Activated CD4-positive, alpha-beta T cell treated with anti-CD3 and anti-CD28 coated beads for 48 hours (primary cell): ENCODE results near the gene TTLL9.
"Not testable (repeated sequence)": the region's sequence is repeated elsewhere in the genome, so short reads cannot be mapped to it uniquely, and the experiment has no call there.

ENCODE experiments used
- DNase-seq: peaks from one replicate; pipeline ENCODE4 v3.0.0-alpha.2; 2020

The TTLL9 gene

DNA sequence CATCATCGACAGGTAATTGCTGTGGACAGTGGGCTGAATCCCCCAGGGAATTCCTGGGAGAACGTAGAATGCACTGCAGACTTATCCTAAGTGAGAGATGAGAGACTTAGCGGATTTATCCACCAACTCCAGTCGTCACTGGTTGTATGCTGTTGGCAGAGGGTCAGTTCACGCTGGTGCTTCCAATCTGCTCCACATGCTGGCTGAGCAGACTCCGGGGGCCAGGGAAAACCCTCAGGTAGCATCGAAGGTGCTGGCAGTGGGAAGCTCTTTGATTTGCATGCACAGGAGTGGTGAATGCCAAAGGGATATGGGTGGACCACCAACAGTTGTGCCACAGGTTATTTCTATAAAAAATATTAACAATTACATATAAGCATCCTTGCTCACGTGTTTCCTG lies 20.2 kb downstream of the TTLL9 start:
- DNase-seq, result no peak

DNA sequence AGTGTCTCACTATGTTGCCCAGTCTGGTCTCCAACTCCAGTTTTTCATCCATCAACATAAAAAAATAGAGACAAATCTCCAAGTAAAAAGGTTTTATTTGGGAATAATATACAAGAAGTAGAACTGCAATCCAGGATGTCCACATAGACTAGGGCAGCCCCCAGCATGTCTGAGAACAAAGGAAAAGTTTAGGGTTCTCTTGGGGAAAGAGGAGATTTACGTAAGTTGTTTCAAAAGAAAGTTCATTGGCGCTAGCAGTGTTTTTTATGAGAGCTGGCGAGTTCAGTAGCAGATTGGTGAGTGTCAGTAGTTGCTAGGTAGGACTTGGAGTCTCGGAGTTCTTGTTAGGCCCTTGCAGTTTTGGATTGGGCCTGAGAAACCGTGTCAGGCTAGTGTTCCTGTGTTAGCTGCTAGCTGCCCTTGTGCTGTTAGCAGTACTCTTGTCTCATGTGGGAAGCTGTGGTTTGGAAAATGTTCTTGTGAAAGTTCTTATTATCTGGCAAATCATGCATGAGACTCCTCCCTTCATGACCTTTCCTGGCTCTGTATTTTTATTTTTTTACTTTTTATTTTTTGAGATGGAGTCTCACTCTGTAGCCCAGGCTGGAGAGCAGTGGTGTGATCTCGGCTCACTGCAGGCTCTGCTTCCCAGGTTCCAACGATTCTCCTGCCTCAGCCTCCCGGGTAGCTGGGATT lies 24.7 kb downstream of the TTLL9 start:
- DNase-seq, result no peak

DNA sequence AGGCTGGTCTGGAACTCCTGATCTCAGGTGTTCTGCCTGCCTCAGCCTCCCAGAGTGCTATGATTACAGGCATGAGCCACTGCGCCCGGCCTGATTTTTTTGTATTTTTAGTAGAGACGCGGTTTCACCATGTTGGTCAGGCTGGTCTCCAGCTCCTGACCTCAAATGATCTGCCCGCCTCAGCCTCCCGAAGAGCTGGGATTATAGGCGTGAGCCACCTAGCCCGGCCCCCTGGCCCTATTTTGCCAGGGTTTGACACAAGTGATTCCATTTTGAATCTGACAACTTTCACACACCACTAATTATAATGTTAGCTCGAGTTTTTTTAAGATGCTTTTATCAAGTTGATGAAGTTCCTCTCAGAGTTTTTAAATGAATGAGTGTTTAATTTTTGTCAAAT lies 25.6 kb downstream of the TTLL9 start:
- DNase-seq, result no peak

DNA sequence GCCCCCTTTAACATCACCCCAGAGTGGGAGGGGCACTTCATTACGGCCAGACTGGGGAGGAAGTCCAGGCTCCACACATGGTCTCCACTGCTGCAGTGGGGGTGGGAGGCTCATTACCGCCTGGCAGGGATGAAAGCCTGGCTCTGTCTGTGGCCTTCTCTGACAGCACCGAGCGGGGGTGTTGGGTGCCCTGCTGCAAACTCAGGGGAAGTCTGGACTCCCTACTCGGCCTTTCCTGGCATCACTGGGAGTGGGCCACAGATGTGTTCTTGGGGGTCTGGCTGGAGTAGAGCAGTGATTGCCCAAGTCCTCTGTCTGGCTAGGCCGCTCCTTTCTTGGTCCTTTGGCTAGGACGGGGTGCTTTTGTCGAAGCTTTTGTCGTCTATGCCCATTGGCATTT lies 27.1 kb downstream of the TTLL9 start:
- no peak for DNase-seq

DNA sequence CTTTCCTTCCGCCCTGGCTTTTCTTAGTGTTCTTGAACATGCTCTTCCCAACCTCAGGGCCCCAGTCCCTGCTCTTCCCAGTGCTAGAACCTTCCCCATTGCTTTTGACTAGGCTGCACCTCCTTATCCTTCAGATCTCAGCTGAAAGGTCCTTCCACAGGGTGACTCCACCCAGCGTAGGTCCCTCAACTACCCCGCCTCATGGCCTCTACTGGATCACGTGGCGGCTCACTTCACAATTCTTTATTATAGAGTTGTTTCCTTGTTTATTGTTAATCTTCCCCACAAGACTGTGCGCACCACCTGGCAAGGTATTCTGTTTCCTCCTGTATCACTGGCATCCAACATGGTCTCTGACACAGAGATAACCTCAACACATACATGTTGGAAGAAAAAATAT lies 31.2 kb downstream of the TTLL9 start:
- DNase-seq, result no peak

DNA sequence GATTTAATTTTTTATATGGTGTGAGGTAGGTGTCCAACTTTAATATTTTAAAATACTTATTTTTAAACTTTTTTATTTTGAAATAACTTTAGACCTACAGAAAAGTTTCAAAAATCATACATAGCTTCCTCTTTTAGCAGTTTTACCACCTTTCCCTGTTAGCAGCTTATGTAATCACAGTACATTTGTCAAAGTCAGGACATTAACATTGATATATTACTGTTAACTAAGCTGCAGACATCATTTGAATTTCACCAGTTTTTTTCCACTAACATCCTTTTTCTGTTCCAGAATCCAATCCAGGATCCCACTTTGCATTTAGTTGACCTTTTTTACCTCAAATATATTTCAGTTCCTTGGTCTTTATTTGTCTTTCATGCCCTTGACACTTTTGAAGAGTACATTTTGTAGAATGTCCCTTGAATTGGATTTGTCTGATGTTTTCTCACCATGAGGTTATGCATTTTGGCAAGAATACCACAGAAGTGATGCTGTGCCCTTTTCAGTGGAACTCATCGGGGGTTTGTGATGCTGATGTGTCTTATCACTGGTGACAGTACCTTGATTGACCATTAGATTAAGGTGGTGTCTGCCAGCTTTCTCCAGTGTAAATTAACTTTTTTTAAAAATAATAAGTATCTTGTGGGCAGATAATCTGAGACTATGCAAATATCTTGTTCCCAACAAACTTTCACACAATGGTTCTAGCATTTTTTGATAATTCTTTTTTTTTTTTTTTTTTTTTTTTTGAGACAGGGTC lies 33.4 kb downstream of the TTLL9 start:
- DNase-seq, result no peak

DNA sequence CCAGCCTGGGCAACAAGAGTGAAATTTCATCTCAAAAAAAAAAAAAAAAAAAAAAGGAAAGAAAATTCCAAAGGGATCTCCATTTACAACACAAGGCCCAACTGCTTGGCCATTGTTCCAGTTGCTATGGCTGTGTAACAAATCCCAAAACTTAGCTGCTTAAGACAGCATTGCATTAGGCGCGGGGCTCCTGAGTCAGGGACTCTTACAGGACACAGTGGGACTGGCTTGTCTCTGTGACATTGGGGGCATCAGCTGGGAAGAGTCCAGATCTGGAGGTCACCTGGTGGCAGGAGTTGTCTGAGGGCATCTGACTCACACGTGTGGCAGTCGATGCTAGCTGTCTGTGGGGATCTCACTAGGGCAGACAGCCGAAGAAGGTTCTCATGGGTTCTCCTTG lies 35.6 kb downstream of the TTLL9 start:
- no peak for DNase-seq

DNA sequence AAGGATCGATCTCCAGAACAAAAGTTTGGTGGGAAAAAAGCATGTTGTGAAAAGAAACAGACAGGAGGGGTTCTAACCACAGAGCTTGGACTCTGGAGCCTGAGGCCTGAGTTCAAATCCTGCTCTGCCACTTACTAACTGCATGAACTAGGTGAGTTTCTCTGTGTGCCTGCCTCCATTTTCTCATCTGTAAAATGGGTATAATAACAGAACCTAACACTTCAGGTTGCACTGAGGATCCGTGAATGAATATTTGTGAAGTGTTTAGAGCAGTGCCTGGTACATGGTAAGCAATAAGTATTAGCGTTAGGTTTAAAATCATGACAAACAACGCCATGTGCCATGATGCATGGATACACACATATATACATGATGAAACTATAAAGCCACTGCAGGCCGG lies 36.6 kb downstream of the TTLL9 start:
- DNase-seq, result no peak

DNA sequence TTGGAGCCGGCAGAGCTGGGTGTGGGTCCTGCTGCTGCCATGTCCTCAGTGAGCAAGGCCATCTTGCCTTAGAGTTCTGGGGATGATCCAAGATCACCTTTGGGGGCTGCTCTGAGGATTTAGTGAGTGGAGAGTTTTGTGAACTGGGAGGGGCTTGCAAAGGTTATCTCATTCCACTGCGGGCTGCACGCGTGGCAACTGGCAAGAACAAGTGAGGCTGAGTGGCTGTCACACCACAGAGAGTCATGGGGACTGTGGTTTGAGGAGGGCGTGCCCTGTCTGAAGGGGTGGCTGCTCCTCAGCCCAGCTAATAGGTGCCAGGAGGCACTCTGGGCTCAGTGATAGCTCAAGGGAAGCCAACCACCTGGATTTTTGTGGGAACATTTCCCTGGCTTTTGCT lies 37.6 kb downstream of the TTLL9 start:
- no peak for DNase-seq

DNA sequence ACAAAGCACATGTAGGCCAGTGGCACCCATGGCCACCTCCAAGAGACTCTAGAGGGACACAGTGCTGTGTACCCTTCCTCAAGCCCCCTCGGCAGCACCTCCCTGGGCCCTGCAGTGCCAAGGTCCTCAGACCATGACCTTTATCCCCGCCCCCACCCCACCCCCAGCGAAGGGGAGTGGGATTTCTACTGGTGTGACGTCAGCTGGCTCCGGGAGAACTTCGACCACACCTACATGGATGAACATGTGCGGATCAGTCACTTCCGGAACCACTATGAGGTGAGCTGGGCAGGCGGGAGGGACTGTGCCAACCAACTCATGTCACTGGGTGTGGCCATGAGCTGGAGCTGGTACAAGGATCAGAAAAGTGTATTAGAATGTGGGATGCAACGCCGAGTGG lies 38.0 kb downstream of the TTLL9 start:
- DNase-seq, result no peak

DNA sequence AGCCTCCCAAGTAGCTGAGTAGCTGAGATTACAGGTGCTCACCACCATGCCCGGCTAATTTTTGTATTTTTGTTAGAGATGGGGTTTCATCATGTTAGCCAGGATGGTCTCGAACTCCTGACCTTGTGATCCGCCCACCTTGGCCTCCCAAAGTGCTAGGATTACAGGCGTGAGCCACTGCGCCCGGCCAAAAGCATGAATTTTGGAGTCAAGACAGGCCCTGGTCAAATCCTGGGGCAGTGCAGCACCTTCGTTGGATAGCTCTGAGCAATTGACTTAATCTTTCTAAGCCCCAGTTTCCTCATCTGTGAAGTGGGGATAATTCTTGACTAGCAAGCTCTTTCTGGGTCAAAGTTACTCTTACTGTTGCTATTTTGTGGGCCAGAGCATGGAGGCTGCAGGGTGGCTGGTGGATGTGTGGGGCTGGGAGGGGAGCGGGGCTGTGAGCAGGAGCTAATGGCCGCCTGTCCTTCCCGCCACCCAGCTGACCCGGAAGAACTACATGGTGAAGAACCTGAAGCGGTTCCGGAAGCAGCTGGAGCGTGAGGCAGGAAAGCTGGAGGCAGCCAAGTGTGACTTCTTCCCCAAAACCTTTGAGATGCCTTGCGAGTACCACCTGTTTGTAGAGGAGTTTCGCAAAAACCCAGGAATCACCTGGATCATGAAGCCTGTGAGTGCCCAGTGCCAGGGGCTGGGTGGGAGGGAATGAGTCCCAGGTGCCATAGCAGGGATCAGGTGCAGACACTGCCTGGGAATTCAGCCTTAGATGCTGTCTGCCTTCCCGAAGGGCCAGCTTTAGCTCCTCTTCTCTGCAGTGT lies 39.0 kb downstream of the TTLL9 start:
- DNase-seq, result no peak

DNA sequence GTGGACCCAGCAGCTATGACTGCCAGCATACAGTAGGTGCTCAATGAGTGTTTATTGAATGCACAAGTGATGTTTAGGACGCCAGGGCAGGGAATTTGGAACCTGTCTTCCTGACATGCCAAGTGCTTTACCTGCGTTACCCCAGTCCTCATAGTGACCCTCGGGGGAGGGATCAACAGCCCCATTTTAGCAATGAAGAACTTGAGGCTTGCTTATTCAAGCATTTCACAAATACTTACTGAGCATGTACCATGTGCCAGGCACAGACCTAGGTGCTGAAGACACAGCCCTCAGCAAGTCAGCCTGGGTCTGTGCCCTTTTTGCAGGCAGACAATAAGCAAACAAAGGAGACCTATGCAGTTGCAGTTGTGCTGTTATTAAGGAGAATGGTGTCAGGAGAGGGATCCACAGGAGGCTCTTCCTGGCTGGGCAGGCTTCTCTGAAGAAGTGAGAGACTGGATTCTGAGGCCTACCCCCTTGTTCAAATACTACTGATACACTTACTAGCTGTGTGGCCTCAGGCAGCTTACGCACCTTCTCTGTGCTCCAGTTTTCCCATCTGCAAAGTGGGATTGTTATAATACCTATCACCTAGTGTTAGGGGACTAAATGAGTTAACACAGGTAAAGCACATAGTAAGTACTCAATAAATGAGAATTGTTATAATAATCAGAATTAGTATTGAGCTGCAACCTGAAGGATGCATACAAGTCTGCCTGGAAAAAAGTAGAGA lies 39.8 kb downstream of the TTLL9 start:
- no peak for DNase-seq

DNA sequence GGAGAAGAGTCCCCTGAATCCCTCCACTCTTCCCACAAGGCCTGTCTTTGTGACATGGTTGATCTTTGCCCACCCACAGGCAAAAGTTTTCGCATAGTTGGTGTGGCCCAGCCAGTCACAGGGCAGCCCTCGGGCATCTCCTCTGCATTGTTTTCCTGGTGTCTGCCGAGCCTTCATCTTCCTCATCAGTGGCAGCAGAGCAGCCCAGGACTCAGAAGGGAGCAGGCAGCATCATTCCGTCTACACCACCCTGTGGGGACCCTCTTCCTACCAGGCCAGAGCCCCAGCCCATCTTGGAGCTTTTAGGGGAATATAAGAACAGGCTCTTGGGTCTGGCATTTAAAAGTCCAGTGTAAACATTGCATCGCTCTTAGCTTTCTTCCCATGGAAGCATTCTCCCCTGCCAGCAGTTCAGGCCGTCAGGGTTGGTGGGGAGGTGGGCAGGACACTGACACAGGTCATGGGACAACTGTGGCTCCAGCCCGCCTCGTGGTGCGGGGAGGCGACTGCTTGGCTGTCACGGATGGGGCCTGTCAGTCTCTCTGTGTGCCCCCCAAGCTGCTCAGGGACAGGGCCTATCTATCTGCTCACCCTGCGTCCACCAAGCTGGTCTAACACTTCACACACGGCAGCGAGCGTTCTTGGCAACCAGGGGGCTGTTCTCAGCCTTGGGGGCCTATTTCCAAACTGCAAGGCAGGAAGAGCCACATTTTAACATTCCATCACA lies 43.2 kb downstream of the TTLL9 start:
- DNase-seq, result no peak

DNA sequence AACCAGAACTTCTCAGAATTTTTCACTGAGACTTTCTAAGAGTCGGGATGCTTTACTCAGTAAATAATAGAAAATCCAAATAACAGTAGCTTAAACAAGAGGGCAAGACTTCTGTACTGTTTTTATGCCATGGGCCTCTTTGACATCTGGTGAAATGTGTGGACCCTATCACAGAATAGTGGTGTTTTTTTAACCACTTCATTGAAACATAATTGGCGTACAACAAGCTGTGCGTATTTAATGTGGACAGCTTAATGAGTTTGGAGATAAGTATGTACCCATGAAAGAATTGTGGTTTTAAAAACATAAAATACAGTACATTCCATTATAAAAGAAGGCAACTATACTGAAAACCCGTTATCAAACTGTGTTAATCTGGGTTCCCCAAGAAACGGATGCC lies 43.7 kb downstream of the TTLL9 start:
- DNase-seq, result no peak

DNA sequence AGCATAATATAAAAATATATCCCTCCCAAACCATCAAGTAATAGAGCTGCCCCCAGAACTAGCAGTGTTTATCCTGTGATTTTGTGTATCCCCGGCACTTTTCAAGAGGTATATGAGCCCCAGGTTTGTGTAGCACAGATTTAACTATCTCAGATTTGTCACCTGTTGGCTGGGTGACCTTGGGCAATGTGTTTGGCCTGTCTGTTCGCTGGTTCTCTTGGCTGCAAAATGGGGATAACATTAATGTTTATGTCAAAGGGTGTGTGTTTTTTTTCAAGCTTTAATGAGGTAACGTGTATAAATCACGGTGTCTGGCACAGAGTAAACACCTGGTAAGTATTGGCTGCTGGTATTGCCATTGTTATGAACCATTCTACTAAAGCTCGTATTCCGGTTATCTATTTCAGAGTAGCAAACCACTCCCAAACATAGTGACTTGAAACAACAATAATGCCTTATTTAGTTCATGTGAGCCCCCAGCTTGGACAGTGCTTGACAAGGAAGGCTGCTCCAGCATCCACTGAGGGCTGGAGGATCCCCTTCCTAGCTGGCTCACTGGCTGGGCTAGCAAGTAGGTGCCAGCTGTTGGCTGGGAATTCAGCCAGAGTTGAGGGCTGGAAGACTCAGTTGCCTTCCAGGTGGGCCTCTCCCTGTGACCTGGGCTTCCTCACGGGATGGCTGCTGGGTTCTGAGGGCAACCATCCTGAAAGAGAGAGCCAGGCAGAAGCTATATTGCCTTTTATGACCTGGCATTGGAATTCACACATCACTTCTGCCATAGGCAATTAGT lies 45.3 kb downstream of the TTLL9 start:
- DNase-seq, result no peak

DNA sequence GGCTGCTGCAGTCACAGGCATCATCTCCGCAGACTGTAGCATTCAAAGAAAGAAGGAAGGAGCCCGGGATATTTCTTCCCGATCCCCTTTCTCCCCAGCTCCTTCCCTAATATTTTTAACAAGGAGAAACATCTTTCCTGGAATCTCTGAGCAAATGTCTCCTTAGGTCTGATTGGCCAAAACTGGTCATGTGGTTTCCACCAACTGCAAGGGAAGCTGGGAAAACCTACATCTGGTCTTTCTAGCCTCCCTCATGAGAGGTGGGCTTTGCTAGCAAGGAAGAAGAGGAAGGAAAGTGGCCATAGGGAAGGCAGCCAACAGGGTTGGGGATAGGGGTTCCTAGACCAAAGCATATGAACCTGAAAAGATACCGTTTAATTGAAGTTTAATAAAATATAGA lies 46.3 kb downstream of the TTLL9 start:
- DNase-seq, result no peak

DNA sequence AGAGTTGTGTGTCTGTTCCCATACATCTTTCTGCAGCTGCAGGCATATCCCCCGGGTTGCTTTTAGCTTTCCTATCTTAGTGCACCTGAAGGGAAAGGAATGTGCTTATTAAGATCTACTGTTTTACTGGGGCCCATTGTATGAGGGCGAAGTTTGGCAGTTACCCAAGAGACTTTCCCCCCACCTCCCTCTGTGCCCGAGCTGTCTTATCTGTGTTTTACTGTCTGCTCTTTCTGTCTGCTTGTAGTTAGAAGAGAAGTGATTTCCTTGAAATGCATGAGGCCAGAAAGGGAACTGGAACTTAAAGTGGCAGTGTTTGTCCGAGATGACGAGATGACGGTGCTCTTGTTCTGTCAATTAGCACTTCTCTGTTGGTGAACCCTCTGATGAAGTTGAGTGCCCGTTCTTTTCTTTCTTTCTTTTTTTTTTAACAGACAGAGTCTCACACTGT lies 47.6 kb downstream of the TTLL9 start:
- DNase-seq, result not testable (repeated sequence)

DNA sequence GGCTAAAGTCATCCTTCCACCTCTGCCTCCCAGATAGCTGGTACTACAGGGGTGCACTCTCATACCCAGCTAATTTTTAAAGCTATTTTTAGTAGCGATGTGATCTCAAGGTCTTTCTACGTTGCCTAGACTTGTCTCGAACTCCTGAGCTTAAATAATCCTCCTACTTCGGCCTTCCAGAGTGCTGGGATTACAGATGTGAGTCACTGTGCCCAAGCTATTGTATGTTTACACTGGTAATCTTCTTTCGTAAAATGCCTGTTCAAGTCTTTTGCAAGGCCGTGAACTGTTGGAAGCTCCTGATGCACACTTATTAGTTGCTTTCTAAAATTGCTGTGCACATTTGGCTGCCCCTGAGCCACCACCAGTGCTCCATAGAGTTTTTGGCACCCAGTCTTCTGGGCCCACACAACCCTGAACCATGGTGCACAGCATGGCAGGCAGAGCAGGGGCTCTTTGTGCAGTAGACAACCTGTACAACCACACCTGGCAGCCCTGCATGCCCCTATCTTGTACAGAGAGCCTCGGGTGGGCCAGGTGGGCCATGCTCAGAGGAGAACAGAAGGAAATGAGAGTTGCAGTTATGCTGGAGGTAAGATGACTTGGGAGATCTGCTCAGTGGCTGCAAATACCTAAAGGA lies 48.2 kb downstream of the TTLL9 start:
- no peak for DNase-seq

DNA sequence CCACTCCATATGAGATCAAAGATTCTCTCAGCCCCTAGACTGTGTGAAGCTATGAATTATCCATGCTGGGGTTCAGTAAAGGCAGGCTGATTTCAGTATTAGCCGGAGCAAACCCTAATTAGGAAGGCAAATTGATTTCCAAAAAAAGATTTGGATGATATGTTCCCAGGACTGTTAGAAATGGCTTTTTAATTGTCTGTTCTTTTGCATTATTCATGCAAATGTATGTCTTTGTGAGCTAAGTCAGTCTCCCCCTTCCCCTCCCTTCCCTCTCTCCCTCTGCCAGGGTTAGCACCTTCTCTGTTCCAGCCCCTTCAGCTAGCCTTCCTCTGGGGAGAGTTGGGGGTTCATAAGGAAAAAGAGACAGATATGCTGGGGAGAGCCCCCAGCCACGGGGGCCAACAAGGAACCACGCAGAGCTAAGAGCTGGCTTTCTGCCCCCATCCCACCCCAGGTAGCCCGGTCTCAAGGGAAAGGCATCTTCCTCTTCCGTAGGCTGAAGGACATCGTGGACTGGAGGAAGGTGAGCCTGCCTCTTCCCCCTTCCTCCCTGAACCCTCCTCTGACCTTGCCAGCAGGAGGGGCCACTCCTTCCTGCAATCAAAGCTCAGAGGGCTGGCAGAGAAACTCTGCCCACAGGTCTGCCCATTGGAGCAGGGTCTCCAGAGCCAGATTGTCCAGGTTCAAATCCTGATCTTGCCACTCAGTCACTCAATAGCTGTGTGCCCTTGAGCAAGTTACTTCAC lies 49.1 kb downstream of the TTLL9 start:
- DNase-seq, result no peak

DNA sequence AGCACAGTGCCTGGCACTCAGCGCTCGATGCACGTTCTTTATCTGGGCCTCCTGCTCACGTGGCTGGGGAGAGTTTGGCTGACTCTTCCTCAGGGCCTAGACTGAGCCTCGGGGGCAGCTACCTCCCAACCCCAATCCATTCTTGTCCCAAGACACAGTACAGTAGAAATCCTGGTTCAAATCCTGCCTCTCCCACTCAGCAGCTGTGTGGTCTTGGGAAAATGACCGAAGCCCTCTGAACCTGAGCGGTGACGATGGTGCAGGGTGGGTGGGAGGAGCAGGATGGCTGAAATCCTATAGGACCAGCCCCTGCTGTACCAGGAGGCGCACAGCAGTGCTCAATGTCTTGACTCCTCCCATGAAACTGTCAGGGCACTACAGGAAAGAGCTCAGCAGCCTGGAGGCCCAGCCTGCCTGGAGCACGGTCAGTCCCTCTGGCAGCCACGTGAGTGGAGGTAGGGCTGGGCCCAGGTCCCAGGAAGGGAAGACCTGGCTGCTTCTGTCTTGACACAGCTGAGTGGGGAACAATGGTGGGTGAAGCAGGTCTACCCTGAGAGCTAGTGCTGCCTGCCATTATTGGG lies 49.9 kb downstream of the TTLL9 start:
- no peak for DNase-seq
